HG03460 (cell line): ENCODE results near the gene DDR2.
A peak's percentile ranks its signal among the peaks of the same experiment; 100 is the strongest.
"Not testable (repeated sequence)": the region's sequence is repeated elsewhere in the genome, so short reads cannot be mapped to it uniquely, and the experiment has no call there.

ENCODE experiments used
- ATAC-seq: cut with Tn5 transposase; IDR thresholded peaks from one replicate; pipeline ENCODE4 v1.9.1; 2021; ENCODE audit not compliant: unreplicated experiment

DDR2 gene

GRCh38 chr1:162717548-162718184 lies 85.4 kb downstream of the DDR2 start:
- no peak for ATAC-seq

DNA sequence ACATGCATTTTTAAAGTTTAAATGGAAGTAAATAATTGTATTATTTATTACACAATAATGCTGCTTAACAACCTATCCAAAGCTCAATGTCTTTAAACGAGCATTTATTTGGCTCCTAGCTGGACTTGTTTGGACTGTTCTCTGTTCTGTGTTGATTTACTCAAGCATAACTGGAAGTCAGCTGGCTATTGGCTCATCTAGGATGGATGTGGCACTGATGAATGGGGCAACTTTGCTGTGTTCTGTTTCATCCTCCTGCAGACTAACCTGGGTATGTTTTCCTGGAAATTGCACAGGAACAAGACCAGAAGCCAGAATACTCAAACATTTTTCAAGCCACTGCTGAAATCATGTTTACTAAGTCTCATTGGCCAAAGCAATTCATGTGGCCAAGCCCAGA lies 87.4 kb downstream of the DDR2 start:
- no peak for ATAC-seq

- no peak for ATAC-seq
These were observed 88.7 kb downstream of the DDR2 start for GRCh38 chr1:162720996-162721395.

DNA sequence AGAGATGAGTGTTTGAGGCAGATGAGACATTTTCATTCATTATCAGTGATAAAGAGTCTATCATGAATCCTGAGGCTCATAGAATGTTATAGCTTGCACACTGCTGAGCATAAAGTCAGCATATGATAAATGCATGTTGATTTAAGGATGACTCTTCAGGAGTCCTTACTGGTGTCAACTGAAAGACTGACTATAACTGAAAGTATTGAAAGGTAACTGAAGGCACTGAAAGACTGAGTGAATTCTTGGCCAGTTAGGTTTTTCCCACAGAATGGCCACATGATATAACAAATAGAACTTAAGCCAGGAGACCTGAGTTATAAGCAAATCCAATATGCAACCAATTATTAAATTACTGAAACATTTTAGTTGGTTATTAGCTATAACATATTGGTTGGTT lies 89.2 kb downstream of the DDR2 start:
- ATAC-seq = no peak

GRCh38 chr1:162722036-162722435 lies 89.8 kb downstream of the DDR2 start:
- no peak for ATAC-seq

- ATAC-seq = no peak
These were observed 92.4 kb downstream of the DDR2 start for GRCh38 chr1:162724583-162725120.

DNA sequence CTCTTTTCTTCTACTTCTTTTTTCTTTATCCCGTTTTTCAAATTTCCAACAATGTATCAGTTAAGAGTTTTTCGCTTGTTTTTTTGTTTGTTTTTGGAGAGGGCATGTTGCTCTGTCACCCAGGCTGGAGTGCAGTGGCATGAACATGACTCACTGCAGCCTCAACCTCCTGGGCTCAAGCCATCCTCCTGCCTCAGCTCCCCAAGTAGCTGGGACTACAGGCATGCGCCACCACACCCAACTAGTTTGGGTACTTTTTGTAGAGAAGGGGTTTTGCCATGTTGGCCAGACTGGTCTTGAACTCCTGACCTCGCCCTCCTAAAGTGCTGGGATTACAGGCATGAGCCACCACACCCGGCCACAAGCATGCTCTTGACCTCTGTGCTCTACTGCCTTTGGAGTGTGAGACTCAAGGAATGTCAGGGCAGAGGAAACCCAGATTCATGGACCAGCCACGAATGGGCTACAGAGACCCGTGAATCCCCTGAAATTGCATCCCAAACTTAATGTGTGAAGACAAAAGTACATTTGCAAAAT lies 93.1 kb downstream of the DDR2 start:
- ATAC-seq = no peak

DNA sequence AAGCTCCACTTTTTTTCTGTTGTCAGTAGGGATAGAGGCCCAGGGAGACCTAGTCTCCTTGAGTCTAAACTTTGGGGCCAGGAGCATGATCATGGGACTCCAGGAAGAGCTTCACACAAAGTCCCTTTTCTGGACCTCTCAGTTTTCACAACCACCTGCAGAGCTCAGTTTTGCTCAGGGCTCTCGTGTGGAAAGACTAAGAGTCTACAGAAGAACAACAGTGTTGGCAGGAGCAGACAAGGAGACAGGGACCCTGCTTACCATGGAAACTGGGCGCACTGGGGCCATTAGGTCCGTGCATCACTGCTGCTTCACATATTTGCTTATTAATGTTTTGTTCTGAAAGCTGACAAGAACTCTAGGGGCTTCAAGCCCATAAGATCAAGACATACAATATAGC lies 94.3 kb downstream of the DDR2 start:
- no peak for ATAC-seq

GRCh38 chr1:162727493-162727892 lies 95.2 kb downstream of the DDR2 start:
- ATAC-seq = not testable (repeated sequence)

DNA sequence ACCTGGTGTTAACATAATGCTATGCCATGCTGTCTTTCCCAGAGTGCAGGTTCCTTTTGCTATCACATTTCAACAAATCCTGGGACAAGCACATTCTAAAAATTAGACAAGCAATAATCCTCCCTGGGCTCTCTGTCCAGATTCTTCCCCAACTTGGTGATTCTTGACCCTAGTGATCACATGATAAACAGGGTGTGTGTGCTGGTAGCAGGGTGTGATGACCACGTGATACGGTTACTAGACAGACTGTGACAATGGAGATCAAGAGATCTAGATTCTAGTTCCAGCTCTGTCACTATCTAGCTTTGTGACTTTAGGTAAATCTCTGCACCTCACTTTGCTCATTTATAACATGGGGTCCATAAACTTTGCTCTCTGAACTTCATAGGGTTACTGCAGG lies 96.3 kb downstream of the DDR2 start:
- ATAC-seq = no peak

- not testable (repeated sequence) for ATAC-seq
These were observed 97.0 kb downstream of the DDR2 start for GRCh38 chr1:162729195-162729774.

- no peak for ATAC-seq
These were observed 99.8 kb downstream of the DDR2 start for GRCh38 chr1:162732094-162732493.

DNA sequence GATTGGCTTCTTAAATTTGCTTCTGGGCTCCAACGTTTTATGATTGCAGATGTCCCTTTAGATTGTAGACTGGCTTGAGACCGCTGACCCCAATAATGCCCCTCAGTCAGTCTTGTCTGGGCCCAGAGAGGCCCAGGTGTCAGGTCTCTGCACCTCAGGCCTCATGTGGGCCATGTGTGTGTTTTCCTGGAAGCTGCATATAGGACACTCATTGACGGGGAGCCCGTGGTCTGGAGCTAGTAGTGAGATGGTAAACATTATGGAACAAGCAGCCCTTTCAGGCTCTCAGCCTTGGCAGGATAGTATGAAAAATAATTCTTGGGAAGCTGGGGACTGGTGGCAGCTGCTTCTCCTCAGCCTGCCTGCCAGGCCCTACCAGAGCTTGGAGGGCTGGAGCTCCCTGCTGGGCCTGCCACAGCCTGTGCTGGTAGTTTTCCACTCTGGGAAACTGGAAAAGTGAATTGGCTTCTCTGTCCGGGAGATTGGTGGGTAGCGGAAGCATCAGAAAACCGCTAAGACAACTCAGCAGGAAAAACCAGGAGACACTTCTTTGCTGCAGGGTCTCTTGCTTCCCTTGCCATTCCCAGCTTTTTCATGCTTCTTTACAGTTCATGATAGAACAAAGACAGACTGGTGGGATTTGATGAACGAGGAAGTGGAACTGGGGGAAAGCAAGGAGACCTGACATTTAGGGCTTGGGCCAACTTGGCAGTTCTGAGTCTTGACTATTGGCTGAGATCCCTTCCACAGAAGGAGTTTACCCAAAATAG lies 100.5 kb downstream of the DDR2 start:
- no peak for ATAC-seq

- ATAC-seq = no peak
These were observed 101.0 kb downstream of the DDR2 start for GRCh38 chr1:162733336-162733590.

GRCh38 chr1:162734047-162734446 lies 101.8 kb downstream of the DDR2 start:
- no peak for ATAC-seq

DNA sequence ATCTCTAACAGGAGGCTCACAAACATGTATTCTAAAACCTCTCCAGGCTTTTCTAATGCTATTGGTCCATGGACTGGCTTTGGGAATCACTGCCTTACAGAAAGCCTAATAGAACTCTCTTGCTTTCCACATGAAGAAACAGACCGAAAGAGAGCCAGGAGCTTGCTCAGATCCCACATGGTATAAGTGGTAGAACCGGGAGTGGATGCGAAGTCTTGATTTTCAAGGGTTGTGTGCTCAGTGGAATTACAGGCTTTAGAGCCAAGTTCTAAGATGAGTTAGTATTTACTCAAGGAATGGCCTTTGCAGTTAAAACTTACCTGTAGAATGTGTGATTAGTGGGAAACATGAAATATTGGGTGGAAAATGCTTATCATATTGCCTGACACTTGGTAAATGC lies 103.9 kb downstream of the DDR2 start:
- no peak for ATAC-seq

- peak; percentile 75 for ATAC-seq
These were observed 104.4 kb downstream of the DDR2 start for GRCh38 chr1:162736633-162737067.

DNA sequence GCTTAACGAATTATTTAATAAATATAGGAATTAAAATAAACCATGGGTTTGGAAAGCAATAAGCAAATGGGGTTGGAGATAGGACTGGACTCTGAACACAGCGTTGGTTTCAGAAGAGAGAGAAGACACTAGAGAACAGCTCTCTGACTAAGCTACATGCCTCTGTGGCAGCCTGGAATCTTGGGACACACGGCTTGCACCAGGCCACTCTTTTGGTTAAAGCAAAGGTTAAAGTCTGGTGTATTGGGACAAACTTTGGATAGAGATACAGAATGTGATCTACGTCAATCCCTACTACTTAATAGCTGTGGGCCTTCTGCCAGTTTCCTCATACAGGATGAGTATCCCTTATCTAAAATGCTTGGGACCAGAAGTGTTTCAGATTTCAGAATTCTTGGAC lies 108.5 kb downstream of the DDR2 start:
- no peak for ATAC-seq

GRCh38 chr1:162741574-162741973 lies 109.3 kb downstream of the DDR2 start:
- no peak for ATAC-seq

DNA sequence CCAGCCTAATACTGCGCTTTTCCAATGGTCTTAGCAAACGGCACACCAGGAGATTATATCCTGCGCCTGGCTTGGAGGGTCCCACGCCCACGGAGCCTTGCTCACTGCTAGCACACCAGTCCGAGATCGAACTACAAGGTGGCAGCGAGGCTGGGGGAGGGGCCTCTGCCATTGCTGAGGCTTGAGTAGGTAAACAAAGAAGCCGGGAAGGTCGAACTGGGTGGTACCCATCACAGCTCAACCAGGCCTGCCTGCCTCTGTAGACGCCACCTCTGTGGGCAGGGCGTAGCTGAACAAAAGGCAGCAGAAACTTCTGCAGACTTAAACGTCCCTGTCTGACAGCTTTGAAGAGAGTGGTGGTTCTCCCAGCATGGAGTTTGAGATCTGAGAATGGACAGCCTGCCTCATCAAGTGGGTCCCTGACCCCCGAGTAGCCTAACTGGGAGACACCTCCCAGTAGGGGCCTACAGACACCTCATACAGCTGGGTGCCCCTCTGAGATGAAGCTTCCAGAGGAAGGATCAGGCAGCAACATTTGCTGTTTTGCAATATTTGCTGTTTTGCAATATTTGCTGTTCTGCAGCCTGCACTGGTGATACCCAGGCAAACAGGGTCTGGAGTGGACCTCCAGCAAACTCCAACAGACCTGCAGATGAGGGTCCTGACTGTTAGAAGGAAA lies 114.1 kb downstream of the DDR2 start:
- not testable (repeated sequence) for ATAC-seq

GRCh38 chr1:162753001-162753658 lies 120.9 kb downstream of the DDR2 start:
- no peak for ATAC-seq
